HuH-7.5 (cell line): ENCODE data around the gene AGBL4.
A peak's percentile ranks its signal among the peaks of the same experiment; 100 is the strongest.

ENCODE experiments used
- DNase-seq: peaks from one replicate; pipeline ENCODE4 v3.0.0; 2011; ENCODE audit warnings: low spot score

The AGBL4 gene

DNA sequence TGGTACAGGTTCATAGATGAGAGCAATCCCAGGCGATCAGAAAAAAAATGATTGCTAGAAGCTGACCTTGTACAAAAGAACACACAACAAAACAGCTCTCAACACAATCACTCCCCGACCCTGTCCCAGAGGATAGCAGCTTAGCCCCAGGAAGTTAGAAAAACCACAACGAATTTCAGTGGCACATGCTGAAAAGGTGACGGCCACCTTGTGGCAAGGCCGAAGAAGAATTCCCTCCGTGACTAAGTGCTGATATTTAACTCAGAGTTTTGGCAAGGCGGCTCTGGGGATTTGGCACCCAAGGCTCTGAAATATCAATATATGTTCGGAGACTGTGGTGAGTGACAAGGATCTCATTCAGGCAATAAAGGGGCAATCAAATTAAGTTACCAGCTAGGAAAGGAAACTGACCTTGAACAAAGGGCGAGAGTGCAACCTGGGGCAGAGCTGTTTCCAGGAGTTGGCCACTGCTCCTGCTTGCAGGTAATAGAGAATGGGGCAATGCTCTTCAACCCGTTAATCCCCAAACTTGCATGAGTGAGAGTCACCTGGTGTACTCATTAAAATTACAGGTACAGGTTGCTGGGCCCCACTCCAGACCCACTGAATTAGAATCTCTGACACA is 1343.2 kb downstream of the AGBL4 start:
- no peak for DNase-seq

DNA sequence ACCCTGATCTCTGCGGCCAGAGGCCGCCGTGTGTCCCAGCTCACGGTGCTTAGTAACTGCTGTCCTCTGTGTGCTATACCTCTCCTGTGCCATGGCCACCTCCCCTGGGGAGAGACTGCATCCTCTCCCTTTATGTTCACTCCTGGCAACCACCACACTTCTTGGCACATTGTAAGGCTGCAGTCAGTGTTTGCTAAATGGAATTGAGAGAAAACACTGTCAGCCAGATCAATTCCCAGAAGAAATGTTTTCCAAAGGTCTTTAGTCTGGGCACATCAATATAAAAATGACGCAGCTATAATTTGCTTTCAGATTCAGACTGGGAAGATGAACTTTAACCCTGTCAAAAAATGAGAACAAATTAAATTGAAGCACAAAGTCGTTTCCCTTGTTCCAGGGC is 1343.9 kb downstream of the AGBL4 start:
- no peak for DNase-seq

DNA sequence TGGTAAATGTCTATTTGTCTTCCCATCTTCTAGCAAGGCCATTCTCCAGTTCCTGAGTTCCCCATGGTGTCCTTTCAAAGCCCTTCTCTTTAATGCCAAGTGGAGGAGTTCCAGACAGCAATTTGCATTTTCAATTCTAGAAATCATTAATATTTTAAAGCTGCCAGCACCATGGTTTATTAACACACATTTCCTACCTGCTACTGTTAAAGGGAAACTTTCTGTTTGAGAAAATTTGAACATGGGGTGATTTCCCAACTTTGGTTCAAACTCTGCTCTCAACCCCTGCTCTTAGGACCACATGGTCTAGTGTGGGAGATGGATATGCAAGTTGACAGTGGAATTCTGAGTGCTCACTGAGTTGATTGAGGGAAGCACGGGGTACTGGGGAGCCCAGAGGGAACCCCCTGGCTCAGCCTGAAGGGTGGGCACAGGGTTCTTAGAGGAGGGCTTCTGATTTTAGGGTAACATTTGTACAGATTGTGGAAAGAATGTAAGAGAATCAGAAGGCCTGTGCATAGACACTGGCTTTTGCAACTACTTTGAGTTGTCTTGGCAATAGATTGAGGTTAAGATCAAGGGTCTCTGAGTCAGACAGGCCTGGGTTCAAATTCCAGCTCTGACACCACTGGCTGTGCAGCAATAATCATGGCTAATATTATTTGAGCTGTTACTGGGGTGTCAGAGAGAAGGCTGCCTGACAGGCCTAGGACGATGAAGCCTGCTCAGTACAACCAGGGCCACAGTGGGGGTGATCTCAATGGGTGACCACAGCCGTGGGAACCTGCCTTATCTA is 1344.8 kb downstream of the AGBL4 start:
- DNase-seq: no peak

DNA sequence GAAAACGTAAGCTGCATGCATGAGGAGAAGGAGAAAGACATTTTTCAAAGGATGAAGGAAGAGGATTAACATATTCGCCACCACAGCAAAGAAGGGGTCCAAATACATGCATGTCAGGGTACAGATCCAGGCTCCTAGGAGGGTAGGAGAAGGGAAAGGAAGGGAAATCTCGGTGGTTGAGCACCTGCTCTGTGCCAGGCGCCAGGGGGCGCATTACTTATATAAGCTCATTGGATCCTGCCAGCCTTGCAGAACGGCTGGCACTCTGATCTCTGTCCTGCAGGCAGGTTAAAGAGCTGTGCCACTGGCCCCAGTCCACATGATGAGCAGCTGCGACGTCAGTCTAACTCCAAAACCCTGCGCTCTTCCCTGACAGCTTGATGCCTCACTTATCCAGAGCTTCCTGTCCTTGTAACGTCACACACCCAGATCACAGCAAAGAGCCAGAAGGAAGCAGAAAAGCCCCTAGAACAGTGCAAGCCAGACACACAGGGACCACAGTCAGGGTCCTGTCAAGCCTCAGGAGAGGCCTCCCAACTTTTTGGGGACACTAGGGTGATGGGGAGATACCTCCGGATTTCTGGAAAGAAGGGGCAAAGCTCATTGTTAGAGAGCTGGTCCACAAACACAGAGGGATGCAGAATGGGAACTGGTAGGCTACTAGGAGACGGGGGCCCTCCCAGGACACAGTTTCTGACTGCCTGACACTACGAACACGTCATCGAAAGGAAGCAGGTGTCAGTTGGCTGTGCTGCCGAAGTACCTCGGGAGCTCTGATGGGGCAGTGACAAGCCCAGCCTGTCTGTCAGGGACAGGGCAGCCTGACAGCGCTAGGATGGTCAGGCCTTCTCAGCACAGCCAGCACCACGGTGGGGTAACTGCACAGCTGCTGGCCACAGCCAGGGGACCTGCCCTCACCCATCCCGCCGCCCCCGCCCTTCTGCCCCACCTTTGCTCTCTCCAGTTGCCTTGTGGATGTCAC is 1346.2 kb downstream of the AGBL4 start:
- peak; percentile 29 for DNase-seq

- no peak for DNase-seq
These were observed 1346.9 kb downstream of the AGBL4 start for GRCh38 chr1:48676822-48677221.

DNA sequence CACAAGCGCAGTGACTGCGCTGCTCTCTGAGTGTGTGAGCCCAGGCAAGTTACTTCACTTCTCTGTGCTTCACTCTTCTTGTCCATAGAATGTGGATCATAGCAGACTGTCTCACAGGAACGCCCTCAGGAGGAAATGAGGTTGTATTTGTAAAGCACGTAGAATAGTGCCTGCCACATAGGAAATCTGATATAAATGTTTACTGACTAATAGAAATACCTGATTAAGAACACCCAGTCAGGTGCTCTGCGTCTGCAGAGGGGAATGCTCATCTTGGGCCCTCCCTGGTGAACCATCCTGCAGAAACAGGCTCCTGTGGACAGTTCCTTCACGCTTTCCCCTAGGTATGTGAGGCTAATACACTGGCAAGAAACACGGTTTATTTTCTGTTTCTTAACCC is 1347.4 kb downstream of the AGBL4 start:
- DNase-seq: no peak

DNA sequence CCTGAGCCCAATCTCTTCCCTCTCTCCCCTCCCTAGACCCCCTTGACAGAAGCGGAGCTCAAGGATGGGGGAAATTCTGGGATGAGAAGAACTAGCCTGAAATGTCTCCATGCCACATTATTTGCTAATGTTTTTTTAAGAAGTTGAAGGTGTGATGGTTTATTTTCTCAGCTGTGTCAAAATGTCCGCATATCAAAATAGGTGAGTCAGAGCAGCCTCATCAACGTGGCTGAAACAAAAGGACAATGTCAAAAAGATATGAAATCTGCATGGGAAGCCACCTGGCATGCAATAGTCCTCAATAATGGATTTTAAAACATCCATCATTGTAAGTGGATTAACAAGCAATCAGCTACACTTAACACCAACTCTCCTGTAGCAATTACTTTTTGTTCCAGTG is 1348.5 kb downstream of the AGBL4 start:
- no peak for DNase-seq

DNA sequence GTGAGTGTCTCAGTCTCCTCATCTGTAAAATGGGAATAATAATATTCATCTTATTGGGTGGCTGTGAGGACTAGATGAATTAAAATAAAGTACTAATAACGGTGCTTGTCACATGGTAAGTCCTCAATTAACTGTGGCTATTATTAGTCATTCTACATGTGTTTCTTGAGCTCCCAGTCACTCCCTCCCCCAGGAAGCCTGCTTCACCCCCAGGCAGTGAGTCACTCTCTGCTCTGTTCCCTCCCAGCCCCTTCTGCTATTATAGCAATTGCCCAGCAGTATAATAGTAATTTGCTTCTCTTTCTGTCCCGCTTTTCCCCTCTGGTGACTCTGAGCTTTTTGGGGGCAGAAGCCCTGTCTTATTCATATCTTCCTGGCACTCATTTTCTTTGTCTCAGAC is 1349.1 kb downstream of the AGBL4 start:
- no peak for DNase-seq

GRCh38 chr1:48673332-48674105 is 1350.2 kb downstream of the AGBL4 start:
- DNase-seq: peak; percentile 15

DNA sequence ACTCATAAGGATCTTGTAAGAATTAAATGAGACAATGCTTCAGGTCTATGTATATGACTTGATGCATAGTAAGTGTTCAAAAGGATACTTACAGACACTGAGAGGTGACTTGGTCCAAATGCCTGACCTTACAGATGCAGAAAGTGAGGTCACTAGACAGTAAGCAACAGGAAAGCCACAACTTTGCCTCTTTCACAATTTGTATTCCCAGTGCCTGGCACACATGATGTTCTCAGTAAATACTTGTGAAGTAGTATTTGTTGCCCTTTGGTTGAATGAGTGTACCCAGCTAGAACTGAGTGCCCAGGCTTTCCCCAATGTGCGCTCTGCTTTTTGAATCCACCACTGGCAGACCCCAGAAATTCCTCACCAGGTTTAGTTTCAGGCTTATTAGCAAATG is 1352.2 kb downstream of the AGBL4 start:
- DNase-seq: no peak

DNA sequence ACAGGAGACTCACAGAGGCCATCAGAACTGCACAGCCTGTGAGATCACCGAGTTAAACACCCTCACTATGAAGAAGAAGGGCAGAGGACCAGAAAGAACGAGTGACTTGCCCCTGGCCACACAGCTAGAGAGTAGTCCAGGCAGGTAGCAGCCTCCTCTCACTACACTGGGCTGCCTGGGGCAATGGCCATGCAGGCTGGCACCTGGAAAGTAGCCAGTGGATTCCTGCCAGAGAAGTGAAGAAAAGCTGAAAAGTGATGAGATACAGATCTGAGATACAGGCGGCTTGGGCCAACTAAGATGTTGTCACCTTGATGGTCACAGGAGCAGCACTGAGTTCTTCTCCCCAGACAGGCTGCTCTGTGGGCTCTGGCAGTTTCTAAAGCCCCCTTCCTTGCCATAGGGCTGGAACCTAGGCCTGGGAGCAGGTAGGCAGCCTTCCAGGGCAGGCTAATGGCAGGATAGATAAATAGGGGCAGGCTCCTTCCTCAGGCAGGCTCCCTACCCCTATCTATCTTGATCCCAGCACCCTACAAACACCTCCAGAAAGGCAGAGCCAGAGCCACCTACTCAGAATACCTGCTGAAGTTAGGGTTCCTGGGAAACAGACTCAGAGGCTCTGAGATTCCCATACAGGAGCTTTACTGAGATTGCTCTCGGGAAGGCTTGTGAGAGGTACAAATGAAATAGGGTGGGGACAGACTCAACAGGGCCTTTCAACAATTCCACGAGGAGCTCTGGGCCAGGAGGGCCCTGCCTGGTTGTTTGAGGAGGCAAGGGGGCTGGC is 1353.3 kb downstream of the AGBL4 start:
- no peak for DNase-seq

- no peak for DNase-seq
These were observed 1355.4 kb downstream of the AGBL4 start for GRCh38 chr1:48668339-48668738.

DNA sequence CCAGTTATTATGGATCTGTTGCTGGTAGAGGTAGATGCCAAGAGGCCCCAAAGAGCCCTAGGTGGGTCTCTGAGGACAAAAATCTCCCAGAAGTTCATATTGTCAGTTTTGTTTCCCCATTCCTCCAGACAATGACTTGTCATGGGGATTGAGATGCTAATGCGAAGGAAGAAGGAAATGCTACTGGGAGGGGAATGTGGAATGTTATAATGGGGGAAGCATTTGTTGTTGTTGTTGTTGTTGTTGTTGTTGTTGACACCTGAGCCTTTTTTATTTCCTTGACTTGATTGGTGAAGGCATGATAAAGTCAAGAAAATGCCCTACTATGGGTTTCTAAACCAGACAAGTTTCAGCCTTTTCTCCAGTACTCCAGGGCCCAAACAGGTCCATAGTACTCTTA is 1356.0 kb downstream of the AGBL4 start:
- no peak for DNase-seq

DNA sequence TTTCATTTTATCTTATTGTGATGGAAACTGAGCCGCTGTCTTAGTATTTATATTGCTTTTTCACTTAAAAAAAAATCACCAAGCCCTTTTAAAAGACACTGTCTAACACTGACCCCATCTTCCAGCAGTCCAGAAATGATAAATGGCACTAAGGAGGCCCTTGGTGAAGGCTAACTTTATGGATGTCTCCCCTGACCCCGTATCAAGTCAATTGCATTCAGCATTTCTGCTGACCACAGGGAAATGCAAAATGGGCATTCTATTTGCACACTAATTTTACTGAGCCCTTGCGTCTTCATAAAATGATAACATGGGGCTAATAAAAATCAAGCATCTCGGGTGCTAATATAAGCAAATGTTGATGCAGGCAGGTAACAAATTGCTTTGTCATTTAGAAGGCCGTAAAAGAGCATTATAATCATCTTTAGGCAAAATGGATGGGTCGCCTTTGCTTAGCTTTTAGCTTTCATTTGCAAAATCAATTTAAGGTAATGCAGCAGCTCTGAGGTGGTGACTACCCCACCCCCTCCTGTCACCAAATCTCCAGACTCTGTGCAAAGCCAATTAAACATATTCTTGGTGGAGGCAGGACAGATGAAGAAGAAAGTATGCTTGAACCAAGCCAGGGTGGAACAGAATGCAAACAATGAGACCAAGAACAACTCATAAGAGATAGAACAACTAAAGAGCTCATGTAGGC is 1357.9 kb downstream of the AGBL4 start:
- DNase-seq: no peak

DNA sequence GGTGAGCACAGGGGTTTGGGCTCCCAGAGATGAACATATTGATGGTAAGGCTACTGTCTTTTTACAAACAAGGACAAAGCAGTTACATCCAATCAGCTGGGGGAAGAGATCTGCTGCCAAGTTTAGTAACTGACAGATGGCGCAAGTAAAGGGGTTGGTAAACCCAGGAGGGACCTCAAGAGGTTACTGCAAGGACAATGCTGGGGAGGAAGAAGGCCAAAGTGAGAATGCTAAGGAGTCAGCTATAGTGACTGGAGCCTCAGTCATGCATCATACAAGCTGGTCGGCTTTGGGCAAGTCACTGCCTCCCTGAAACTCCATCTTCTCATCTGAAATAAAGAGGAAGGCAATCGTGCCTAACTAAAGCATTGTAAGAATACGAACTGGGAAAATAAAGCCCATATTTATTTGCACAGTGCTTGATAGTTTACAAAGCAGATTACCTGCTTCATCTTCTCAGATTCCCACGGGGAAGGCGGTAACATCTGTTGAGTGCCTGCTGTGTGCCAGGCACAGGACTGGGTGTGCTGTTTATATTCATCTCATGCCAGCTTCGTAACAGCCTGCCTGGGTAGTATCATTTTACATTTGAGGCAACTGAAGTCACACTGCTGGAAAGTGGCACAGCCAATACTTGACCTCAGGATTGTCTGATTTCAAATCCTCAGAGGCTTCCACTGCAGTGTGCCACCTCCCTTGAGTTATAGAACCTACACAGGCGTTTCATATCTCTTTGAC is 1361.9 kb downstream of the AGBL4 start:
- no peak for DNase-seq

DNA sequence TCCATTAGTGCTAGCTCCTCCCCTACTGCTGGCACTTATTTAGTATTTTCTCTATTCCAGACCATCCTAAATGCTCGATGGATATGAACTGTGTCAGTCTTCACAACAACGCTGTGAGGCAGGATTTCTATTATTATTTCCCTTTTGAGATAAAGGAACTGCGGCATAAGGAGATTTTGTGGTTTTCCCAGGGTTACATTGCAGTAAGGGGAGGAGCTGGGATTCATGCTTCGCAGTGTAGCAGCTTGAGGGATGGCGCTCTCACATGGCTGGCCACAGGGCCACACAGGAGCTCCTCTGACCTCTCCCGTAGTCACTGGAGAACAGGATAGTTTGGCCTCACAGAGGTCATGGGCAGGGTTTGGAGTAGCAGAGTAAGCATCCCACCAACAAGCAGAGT is 1364.0 kb downstream of the AGBL4 start:
- no peak for DNase-seq

DNA sequence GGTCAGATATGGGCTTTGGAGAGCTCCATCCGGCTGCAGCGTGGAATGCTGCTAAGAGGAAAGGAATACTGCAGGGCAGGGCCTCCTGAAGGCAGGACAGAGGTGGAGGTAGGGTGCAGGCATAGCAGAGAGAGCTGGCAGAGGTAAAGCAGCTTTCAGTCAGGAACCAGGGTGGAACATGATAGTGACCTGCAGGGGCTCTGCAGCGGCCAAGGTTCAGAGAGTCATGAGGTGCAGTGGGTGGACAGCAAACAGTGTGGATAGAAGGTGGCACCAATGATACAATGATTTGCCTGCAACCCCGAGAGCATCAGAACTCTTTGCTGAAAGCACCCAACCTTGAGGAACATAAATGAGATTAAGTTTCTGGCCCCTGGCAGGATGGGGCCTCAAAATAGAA is 1366.3 kb downstream of the AGBL4 start:
- DNase-seq: no peak

DNA sequence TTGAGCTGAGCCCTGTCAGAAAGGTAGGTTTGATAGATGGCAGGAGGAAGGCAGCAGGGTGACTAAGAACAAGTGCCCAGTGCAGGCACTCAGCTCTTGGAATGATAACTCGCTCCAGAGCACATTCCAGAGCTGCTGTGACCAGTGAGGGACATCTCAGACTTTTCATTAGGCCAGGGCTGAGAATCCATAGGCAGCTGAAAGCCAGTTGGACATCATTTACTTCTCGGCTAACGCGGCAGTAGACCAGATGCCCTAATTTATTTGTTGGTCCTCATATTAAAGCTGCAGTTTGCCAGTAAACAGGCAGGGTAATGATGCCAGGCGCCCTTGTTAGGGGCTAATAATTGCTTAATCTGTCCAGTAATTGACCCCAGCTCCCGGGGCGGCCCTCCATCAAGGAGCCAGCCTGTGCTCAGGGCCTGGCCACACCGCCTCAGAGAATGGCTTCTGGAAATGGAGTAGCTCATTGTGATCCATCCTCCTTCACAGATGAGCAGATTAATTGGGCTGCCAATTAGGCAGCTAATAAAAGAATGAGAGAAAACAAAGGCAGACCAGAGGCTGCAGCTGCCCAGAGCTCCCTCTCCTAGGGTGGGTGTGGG is 1369.0 kb downstream of the AGBL4 start:
- no peak for DNase-seq

DNA sequence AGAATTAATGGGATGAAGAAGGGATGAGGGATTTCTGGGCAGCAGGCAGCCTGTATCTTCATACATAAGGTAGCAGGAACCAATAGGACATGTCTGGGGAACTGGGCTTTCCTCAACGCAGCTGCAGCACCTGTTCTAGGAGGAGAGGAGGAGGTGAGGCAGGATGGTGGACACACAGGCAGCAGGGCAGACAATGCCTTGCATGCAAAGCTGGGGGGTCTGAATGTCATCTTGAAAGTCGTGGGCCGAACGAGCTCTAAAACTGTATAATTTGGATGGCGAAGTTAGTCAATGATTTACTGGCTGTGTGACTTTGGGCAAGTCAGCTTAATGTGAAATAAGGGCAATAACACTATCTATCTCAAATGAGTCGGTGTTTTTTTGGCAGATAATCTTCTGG is 1371.4 kb downstream of the AGBL4 start:
- DNase-seq: no peak
